ENCODE results near the gene CALCOCO1.

The CALCOCO1 gene

DNA sequence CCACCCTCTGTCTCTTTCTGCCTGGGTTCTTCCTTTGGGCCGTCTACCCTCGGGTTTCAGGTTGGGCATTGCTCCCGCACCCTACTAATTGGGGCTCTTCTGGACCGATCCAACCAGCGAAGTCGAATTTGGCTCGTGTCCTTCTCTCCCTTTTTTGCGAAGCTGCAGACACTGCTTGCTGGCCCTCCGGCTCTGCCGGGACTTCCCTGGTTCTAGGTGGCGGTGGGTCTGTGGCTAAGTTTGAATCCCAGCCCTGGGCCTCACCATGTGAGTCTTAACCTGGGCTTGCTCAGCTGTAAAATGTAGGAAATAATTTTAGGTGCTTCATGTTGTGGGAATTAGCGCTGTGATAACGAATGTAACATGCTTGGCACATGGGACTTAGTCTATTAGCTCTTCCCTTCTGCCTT is 24.9 kb upstream of the CALCOCO1 start:
- peaks cover 31% of the 10 kb centered on the region for H3K27me3 ChIP-seq (ENCODE audit: insufficient read depth, poor library complexity, severe bottlenecking)
- no peak for DNase-seq (ENCODE audit: low read depth in 1 of 2, low spot score in 1 of 2)
- no peak for TF ChIP-seq GABPA (IDR thresholded peaks at IDR 0.05; ENCODE audit: low read depth)
- no peak for TF ChIP-seq REST (IDR thresholded peaks at IDR 0.05; ENCODE audit: insufficient replicate concordance, low read depth)
- no peak for TF ChIP-seq SPI1 (IDR thresholded peaks at IDR 0.05; ENCODE audit: borderline replicate concordance, low read depth)
- no peak for TF ChIP-seq CTCF (IDR thresholded peaks at IDR 0.05; ENCODE audit: insufficient read depth, low read length)
- no peak for TF ChIP-seq POLR2AphosphoS5 (IDR thresholded peaks at IDR 0.05; ENCODE audit: low read depth)
- H3K27ac ChIP-seq (replicated peaks), result no peak overlapping the region
- H3K4me3 ChIP-seq (replicated peaks; ENCODE audit: insufficient read depth, low read length), result no peak overlapping the region

DNA sequence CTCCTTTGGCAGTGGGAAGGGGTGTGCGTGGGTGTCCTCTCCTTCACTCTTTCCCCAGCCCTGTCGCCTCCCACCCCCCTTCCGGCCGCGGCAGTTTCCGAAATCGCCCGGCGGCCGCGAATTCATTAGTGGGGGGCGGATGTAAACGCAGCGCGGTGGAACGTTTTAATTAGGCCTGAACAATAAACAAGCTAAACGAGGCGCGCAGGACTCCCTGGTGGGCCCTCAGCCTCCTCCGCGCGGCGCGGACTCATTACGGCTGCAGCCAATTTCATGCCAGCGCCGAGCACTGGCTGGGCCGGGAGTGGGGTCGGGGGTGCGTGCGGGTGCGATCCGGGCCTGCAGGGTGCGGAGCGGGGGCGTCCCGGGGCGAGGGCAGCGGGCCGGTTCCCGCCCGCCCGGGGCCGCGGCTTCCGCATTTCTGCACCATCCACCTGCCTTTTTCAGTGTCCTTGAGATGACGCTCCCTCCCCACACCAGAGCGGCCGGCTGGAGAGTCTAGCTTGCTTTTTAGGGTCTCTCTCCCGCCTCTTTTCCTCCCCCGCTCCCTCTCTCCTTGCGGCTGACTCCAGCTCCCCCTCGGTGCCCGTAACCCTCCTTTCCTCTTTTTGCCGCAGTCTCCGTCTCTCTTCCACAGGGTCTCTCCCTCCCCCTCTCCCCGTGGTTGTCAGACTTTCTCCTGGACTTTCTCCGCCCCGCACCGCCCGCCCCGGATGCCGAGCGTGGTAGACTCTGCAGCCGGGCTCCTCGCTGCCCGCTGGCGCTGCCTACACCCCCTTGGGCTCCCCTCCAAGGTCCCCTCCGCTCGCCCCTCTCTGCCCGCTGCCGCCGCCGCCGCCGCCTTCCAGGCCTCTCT is 24.3 kb upstream of the CALCOCO1 start, which contains the start of gene CISTR:
CISTR (minus strand) TSS at position 644 of the 856 bp plus-strand sequence.
- Histone ChIP-seq H3K27me3 (ENCODE audit: insufficient read depth, poor library complexity, severe bottlenecking) (peaks cover 35% of the 10 kb centered on the region), H3K4me3 (replicated peaks; ENCODE audit: insufficient read depth, low read length) (peak within 1 kb of the TSS; percentile 29), H3K27ac (replicated peaks) (no peak within 1 kb of the TSS)
- DNase-seq (ENCODE audit: low read depth in 1 of 2, low spot score in 1 of 2), result peak in 1 of 2 experiments; percentile 51
- no peak for TF ChIP-seq GABPA (IDR thresholded peaks at IDR 0.05; ENCODE audit: low read depth)
- TF ChIP-seq SPI1 (IDR thresholded peaks at IDR 0.05; ENCODE audit: borderline replicate concordance, low read depth), result peak; percentile 74
- TF ChIP-seq CTCF (IDR thresholded peaks at IDR 0.05; ENCODE audit: insufficient read depth, low read length), result no peak
- TF ChIP-seq POLR2AphosphoS5 (IDR thresholded peaks at IDR 0.05; ENCODE audit: low read depth), result no peak; the same call in 1 of the 2 replicates

DNA sequence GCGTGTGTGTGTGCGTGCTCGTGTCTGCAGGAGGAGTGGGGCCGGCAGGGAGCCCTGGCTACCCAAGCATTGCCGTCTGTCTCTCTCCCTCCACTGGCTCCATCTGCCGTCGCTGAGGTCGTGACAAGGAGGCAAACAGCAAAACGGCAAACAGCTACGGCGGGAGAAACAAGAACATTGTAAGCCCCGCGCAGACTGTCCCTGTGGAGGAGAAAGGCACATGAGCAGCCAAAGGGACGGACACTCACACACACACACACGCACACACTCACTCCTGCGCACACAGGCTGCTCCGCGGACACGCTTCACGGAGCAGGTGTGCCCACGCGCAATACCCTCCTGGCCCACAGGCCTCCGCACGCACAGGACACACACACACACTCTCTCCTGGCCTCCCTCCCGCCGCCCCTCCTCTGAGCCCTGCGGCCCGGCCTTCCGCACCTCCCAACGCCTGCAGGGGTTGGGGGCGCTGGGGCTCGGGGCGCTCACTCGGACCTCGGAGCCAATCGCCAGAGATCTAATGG is 23.6 kb upstream of the CALCOCO1 start:
- Histone ChIP-seq H3K4me3 (replicated peaks; ENCODE audit: insufficient read depth, low read length) (peak overlapping the region; percentile 29), H3K27me3 (ENCODE audit: insufficient read depth, poor library complexity, severe bottlenecking) (peaks cover 36% of the 10 kb centered on the region), H3K27ac (replicated peaks) (no peak overlapping the region)
- DNase-seq (ENCODE audit: low read depth in 1 of 2, low spot score in 1 of 2), result no peak
- TF ChIP-seq POLR2AphosphoS5 (IDR thresholded peaks at IDR 0.05; ENCODE audit: low read depth) (no peak), SPI1 (IDR thresholded peaks at IDR 0.05; ENCODE audit: borderline replicate concordance, low read depth) (no peak), CTCF (IDR thresholded peaks at IDR 0.05; ENCODE audit: insufficient read depth, low read length) (no peak), REST (IDR thresholded peaks at IDR 0.05; ENCODE audit: insufficient replicate concordance, low read depth) (no peak), GABPA (IDR thresholded peaks at IDR 0.05; ENCODE audit: low read depth) (no peak)
